Adipose tissue (tissue), 3 donors: ENCODE results near the gene SCAI. TPM values are rescaled to one million over a fixed set of nuclear protein-coding genes. Genes with fewer than 3 reads are reported as not detected.
A peak's percentile ranks its signal among the peaks of the same experiment; 100 is the strongest.
"Not testable (repeated sequence)": the region's sequence is repeated elsewhere in the genome, so short reads cannot be mapped to it uniquely, and the experiment has no call there.

Experiments
- H3K27ac ChIP-seq: one replicate; pipeline ENCODE4 v1.5.1; 2013; ENCODE audit warnings: low read depth, low read length
- WGBS, 3 donors: extraction: QIAGEN DNeasy Blood & Tissue Kit; methylation state at CpG; one replicate each; pipeline ENCODE4 v1.1.7; 2013; 5-methylcytosine and 5-hydroxymethylcytosine counted together
- polyA plus RNA-seq, 3 donors: library from polyadenylated mRNA; stranded (reverse); fragments of 200-250 nt; gene quantifications; one replicate each; pipeline ENCODE4 v1.2.3, GENCODE V29; 2013
- donor health status: healthy with polysubstance abuse.
- donor health status: Bipolar disorder and iron deficiency.
- donor health status: healthy.

The SCAI gene
- polyA plus RNA-seq, 3 donors: 0.79 to 2.0 (median 0.84) TPM

DNA sequence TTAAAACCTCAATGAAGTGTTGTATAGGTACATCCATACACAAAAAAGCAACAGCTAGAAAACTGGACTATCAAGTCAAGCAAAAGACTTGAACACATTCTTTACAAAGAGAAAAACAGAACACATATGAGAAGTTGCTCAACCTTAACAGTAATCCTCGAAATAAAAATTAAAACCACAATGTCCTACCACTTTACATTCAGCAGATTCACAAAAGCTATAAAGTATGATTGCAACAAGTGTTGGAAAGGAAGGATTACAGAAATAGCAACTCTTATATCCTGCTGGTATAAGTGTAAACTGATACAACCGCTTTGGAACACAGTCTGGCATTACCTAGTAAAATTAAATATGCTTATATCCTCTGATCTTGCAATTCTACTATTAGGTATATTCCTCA is 173.9 kb downstream of the SCAI start:
- no peak overlapping the region for H3K27ac ChIP-seq
- 55 to 86% (median 62%) methylated on average over 2 of the region's 2 CpGs for WGBS, 3 donors

DNA sequence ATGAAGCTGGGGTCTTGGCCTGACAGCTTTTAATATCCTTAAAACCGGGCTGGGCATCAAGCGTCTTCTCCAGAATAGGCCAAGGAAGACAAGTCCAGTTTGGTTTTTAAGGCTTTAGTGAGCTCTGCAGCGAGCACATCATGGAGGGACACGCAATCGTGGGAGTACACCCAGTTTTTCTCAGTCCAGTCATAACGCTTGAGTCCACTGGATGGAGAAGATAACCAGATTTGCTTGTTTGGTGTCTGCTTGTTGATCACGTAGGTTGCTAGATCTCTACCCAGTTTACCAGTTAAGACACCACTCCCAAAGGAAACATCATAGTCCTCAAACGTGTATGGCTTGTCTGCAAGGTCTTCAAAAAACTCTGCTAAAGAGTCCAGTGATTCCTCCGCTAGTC is 175.1 kb downstream of the SCAI start:
- 91 to 93% (median 93%) methylated on average over 9 of the region's 9 CpGs for WGBS, 3 donors
- H3K27ac ChIP-seq: no peak overlapping the region

GRCh38 chr9:124965775-124966568 is 177.4 kb downstream of the SCAI start:
- H3K27ac ChIP-seq: not testable (repeated sequence)
- WGBS, 3 donors: 50 to 72% (median 51%) methylated on average over 5 of the region's 5 CpGs

- WGBS, 3 donors: 19 to 51% (median 31%) methylated on average over 2 of the region's 2 CpGs
- no peak overlapping the region for H3K27ac ChIP-seq
Measured at GRCh38 chr9:124964604-124965003, 178.7 kb downstream of the SCAI start.

DNA sequence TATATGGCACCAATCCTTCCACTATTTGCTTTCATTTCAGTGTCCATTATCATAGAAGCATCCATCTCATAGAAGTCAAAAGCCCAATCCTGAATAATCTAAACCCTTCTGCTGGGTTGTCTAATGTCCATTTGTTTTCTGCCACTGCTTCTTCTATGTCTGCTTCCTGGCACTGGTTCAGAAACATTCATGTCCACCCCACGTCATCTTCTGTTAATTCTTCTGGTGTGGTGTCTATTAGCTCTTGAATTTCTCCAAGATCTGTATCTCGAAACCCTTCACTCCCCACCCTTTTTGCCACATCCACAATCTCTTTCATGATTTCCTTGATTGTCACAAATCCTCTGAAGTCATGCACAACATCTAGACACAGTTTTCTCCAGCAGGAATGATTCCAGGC is 179.3 kb downstream of the SCAI start:
- 76 to 96% (median 85%) methylated on average over 2 of the region's 2 CpGs for WGBS, 3 donors
- no peak overlapping the region for H3K27ac ChIP-seq

- no peak overlapping the region for H3K27ac ChIP-seq
- WGBS, 3 donors: 87 to 91% (median 88%) methylated on average over 2 of the region's 2 CpGs
Measured at GRCh38 chr9:124960409-124960752, 182.9 kb downstream of the SCAI start.

- not testable (repeated sequence) for H3K27ac ChIP-seq
- WGBS, 3 donors: 96 to 98% (median 97%) methylated on average over 9 of the region's 9 CpGs
Measured at GRCh38 chr9:124959671-124960408, 183.5 kb downstream of the SCAI start.

DNA sequence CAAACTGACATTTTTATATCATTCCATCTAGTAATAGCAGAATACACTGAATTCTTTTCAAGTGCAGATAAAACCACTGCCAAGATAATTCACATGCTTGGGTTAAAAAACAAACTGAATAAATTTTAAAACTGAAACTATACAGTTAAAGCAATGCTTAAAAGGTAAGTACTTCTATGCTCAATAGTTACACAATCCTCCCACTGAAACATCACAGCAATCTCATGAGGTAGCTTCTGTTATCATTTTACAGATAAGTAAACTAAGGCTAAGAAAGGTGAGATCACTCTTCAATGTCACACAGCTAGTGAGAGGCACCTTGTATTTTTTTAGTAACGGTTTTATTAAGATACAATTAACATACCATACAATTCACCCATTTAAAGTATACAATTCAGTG is 189.1 kb downstream of the SCAI start:
- WGBS, 3 donors: 86 to 93% (median 86%) methylated on average over 1 of the region's 1 CpG

DNA sequence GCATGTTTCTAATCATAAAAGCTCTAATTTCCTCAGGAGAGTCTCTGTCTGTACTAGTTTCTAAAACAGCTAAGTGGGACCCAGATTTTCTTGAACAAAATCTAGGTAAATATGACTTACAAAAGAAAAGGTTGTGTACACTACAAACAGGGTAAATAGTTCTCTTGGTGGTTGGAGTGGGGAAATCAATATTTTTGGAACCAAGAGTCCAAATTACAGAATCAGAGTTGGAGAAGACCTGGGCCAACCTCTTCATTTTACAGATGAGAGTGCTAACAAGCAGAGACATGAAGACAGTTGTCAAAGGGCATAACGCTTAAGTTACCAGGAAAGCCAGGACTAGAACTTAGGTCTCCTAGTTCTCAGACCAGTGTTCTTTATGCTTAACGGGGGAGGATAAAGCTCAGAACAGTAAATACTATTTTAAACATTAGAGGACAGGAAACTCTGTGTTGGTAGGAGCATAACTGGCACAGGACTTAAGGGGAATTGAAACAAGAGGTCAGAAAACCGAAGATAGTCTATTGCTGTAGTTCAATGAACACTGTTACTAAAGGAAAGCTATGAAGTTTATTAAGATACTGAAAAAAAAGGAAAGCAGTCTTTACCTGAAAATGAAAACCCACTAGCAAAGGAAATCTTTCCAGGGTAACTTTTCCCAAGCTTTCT is 193.1 kb downstream of the SCAI start:
- WGBS, 3 donors: 74 to 81% (median 77%) methylated on average over 3 of the region's 3 CpGs
- no peak overlapping the region for H3K27ac ChIP-seq

More for the DNA sequence above, 189.1 kb downstream of the SCAI start:
- H3K27ac ChIP-seq: no peak overlapping the region

DNA sequence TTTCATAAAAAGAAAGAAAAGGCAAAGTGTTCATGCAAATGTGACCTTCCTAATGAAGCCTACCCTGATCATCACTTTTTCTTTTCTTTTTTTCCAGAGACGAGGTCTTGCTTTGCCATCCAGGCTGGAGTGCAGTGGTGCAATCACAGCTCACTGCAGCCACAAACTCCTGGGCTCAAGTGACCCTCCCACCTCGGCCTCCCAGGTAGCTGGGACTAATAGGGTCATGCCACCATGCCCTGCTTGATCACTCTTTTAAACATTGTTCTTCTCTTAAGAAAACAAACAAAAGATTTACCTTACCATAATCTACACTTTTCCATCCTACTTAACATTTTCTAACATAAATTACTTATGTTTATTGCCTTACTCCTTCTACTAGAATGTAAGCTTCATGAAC is 193.9 kb downstream of the SCAI start:
- 81 to 83% (median 83%) methylated on average over 2 of the region's 2 CpGs for WGBS, 3 donors

DNA sequence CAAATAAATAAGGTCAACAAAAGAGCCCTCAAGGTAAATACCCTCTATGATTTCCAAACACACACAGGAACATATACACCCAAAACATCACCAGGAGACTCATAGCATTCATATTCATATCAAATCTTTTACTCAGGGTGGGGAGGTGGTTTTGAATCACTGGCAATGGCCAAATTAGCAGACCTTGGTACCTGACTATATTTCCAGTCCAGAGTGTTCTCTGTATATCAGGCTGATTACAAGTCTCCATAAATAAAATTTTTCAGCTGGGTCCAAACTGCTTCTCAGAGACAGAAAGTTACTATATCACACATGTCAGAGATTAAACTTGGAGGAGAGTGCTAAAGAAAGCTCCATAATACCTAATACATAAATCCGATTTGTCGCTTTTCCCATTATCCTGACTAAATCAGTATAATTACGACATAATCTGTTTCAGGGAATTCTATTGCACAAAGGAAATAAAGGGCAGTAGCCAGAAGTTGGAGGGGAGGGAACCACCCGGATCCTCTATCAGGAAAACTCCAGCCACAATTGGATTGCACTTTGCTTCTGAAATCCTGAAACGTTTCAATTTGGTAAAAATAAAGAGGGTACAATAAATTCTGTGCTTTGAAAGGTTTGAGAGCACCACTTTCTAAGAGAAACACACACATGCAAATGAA is 195.5 kb downstream of the SCAI start:
- WGBS, 3 donors: 61 to 77% (median 66%) methylated on average over 5 of the region's 5 CpGs

More for the DNA sequence above, 193.9 kb downstream of the SCAI start:
- no peak overlapping the region for H3K27ac ChIP-seq

DNA sequence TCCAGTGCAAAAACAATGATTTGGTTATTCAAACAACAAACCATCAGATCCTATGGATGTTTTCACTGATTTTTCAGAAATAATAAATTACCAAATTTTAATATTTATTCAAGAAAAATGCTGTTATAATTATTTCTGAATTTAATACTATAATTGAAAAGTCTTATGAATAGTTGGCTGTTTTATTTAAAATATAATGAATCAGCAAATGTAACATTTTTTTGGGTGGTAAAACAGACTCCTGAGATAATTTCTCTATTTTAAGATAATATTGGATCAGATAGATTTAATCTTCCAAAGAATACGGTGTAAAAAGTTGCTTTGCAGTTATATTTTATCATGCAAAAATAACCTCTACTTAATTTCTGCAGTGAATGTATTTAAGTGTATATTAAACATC is 197.2 kb downstream of the SCAI start:
- WGBS, 3 donors: 79 to 90% (median 86%) methylated on average over 1 of the region's 1 CpG
- no peak overlapping the region for H3K27ac ChIP-seq

More for the DNA sequence above, 195.5 kb downstream of the SCAI start:
- no peak overlapping the region for H3K27ac ChIP-seq

DNA sequence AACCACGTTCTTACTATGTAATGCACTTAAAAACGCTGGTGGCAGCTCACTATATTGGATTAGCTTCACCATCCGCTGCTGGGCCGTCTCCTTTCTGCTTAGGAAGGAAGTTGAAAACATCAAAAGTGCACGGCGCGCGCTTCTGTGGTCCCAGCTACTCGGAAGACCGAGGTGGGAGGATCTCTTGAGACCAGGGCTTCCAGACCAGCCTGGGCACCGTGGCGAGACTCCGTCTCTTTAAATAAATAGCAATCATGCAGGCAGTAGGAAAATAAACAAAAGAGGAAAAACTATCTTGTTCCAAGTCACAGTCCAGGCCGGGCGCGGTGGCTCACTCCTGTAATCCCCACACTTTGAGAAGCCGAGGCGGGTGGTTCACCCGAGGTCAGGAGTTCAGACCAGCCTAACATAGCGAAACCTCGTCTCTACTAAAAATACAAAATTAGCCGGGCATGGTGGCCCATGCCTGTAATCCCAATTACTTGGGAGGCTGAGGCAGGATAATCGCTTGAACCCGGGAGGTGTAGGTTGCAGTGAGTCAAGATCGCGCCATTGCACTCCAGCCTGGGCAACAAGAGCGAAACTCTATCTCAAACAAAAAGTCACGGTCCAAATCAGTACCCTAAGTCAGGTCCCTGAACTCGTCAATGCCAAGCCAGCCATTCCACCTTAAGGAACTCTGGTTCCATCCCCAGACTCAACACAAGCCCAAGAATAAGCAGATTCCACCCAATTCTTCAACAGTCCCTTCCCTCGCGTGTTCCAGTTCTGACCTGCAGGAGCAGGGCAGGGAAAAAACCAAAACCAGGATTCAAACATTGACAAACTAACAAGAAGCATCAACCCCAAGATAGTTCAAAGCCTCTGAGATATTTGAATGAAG is 201.4 kb downstream of the SCAI start:
- H3K27ac ChIP-seq: peak overlapping the region; percentile 53
- WGBS, 3 donors: 6 to 19% (median 18%) methylated on average over 31 of the region's 31 CpGs

DNA sequence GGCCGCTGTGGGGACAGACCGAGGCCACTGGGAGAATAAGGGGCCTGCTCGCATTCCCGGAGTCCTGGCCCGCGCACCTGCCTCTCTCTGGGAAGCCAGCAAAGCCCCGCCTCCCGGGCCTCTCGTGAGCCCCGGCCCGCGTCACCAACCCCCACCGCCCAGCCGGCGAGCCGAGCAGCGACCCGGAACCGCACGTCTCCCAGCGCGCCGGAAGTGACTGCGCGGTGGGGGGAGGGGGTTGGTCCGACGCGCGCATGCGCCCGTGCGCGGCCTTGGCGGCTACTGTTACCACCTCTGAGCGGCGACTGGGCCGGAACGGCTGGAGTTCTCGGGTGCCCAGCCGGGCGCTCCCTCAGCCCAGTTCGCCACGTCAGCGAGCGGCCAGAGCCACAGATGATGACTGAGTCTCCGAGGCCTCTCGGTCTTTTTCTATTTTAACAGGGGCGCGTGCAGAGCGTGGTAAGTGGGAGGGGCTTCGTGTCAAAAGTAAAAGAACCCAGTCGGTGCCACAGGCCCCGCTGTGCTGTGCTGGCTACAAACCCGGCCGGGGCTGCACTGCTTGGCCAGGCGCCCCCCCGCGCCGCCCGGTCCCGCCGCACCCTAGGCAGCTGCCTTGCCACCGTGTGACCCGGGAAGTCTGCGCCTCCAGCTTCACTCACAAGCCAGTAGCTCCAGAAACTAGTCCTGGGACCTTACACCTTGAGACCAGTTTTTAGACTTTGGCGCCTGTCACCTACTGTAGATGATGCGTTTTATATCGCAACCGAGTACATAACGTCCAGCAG is 202.2 kb downstream of the SCAI start, which contains the start of gene GOLGA1:
Gene GOLGA1, minus strand, starts transcription at position 190 of the 785 bp plus-strand sequence. CDS start 2,372 bp downstream, outside the sequence.
- WGBS, 3 donors: 0 to 1% (median 1%) methylated on average over 52 to 70 of the region's 70 CpGs

GRCh38 chr9:124940521-124940893 is 202.8 kb downstream of the SCAI start:
- peak overlapping the region; percentile 87 for H3K27ac ChIP-seq
- WGBS, 3 donors: 0 to 2% (median 0%) methylated on average over 17 of the region's 17 CpGs

More for the DNA sequence above, 202.2 kb downstream of the SCAI start, which contains the start of gene GOLGA1:
- peak within 1 kb of the TSS; percentile 87 for H3K27ac ChIP-seq

GRCh38 chr9:124939944-124940343 is 203.4 kb downstream of the SCAI start:
- H3K27ac ChIP-seq: no peak overlapping the region

GRCh38 chr9:124934290-124934689 is 209.0 kb downstream of the SCAI start:
- H3K27ac ChIP-seq: no peak overlapping the region
